NCI-H2107 treated with DMSO at 0.1 percent for 48 hours (cell line): ENCODE measurements around the gene PSORS1C1.
"Not testable (repeated sequence)": the region's sequence is repeated elsewhere in the genome, so short reads cannot be mapped to it uniquely, and the experiment has no call there.

Source experiments
- DNase-seq: peaks from one replicate; lab custom pipeline; 2025; ENCODE audit not compliant: unreplicated experiment; lab: John Stamatoyannopoulos, UW

Gene PSORS1C1

GRCh38 chr6:31157513-31158139, 43.0 kb downstream of the PSORS1C1 start, which contains the start of gene CCHCR1:
TSS of gene CCHCR1 (minus strand) at chr6:31157802. CDS start at chr6:31157600, 202 bp downstream.
- no peak for DNase-seq

- peak; percentile 92 for DNase-seq
These were observed 43.7 kb downstream of the PSORS1C1 start, which contains the start of gene TCF19 for GRCh38 chr6:31158140-31158862. TSS of gene TCF19 (plus strand) at chr6:31158589. CDS start at chr6:31159470, 881 bp downstream.

GRCh38 chr6:31158863-31159855, 44.6 kb downstream of the PSORS1C1 start:
- DNase-seq, result no peak

- no peak for DNase-seq
These were observed 46.9 kb downstream of the PSORS1C1 start for GRCh38 chr6:31161216-31162126.

GRCh38 chr6:31162463-31163165, 48.0 kb downstream of the PSORS1C1 start:
- DNase-seq, result no peak

- DNase-seq, result no peak
These were observed 49.3 kb downstream of the PSORS1C1 start for GRCh38 chr6:31163922-31164321.

GRCh38 chr6:31164475-31165063, 50.0 kb downstream of the PSORS1C1 start:
- DNase-seq, result not testable (repeated sequence)

GRCh38 chr6:31165064-31165832, 50.6 kb downstream of the PSORS1C1 start:
- DNase-seq, result not testable (repeated sequence)

- DNase-seq, result no peak
These were observed 51.4 kb downstream of the PSORS1C1 start for GRCh38 chr6:31165986-31166385.

- DNase-seq, result no peak
These were observed 54.0 kb downstream of the PSORS1C1 start for GRCh38 chr6:31168606-31169005.

- no peak for DNase-seq
These were observed 54.7 kb downstream of the PSORS1C1 start for GRCh38 chr6:31169123-31169857.

GRCh38 chr6:31169858-31170599, 55.4 kb downstream of the PSORS1C1 start:
- not testable (repeated sequence) for DNase-seq

GRCh38 chr6:31170600-31170881, 55.9 kb downstream of the PSORS1C1 start, which contains the start of gene POU5F1:
TSS of gene POU5F1 (minus strand) at chr6:31170682. CDS start at chr6:31170620, 62 bp downstream.
- DNase-seq, result no peak

GRCh38 chr6:31170987-31171671, 56.5 kb downstream of the PSORS1C1 start:
- DNase-seq, result no peak

- DNase-seq, result no peak
These were observed 57.6 kb downstream of the PSORS1C1 start for GRCh38 chr6:31171931-31172905.
